Stimulated activated CD4-positive, alpha-beta T cell treated with anti-CD3 and anti-CD28 coated beads, Interleukin-15, amount 100 ng/mL, for 1 hour (primary cell): ENCODE data around the gene ARHGEF4.

Source experiments
- DNase-seq, 2 donors: peaks; one replicate each; pipeline ENCODE4 v3.0.0-alpha.2; 2020; ENCODE audit warnings: low read depth in 1 of 2, low spot score in 1 of 2

ARHGEF4 gene

DNA sequence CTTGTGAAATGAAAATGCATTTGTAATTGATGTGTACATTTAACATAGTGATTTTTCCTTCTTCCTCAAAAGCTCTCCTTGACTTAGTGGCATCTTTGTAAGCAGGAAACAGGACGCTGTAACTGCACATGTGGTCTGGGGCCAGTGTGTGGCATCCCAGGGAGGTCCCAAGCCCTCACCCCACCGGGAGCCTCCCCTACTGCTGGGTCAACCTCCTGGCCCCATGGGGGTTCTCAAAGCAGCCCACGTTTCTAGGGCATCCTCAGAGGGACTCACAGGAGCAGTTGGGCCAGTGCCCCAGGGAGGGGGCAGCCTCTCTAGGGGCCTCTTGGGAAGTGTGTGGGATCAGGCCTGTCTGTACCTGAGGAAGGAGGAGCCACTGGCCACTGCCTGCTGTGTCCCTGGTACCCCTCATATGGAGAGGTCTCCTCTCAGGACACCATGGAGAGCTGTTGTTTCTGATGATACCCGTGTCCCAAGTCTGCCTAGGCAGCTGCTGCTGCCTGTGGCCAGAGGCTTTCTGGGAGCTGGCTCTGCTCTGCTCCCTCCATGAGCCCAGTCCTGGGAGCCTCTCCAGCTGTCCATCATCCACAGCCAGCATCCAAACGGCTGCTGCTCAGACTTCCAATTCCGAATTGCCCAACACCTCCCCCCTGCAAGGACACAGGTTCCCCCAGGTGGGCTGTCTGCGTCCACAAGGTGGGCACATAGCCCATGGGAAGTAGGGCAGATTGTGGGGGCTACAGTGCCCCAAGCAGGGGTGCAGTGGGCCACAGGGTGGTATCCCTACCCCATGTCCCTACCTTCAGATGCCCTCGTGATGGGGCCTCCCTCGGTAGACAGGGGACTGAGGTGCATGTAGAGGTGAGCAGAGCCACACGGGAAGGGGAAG, 13.4 kb downstream of the ARHGEF4 start:
- no peak for DNase-seq

GRCh38 chr2:130850788-130851623, 14.3 kb downstream of the ARHGEF4 start:
- DNase-seq, result no peak

GRCh38 chr2:130851624-130852382, 15.1 kb downstream of the ARHGEF4 start:
- DNase-seq, result no peak

- DNase-seq, result no peak
These were observed 15.9 kb downstream of the ARHGEF4 start for GRCh38 chr2:130852521-130853115.

GRCh38 chr2:130853391-130853790, 16.7 kb downstream of the ARHGEF4 start:
- DNase-seq, result no peak

GRCh38 chr2:130854301-130854700, 17.6 kb downstream of the ARHGEF4 start:
- DNase-seq, result no peak

DNA sequence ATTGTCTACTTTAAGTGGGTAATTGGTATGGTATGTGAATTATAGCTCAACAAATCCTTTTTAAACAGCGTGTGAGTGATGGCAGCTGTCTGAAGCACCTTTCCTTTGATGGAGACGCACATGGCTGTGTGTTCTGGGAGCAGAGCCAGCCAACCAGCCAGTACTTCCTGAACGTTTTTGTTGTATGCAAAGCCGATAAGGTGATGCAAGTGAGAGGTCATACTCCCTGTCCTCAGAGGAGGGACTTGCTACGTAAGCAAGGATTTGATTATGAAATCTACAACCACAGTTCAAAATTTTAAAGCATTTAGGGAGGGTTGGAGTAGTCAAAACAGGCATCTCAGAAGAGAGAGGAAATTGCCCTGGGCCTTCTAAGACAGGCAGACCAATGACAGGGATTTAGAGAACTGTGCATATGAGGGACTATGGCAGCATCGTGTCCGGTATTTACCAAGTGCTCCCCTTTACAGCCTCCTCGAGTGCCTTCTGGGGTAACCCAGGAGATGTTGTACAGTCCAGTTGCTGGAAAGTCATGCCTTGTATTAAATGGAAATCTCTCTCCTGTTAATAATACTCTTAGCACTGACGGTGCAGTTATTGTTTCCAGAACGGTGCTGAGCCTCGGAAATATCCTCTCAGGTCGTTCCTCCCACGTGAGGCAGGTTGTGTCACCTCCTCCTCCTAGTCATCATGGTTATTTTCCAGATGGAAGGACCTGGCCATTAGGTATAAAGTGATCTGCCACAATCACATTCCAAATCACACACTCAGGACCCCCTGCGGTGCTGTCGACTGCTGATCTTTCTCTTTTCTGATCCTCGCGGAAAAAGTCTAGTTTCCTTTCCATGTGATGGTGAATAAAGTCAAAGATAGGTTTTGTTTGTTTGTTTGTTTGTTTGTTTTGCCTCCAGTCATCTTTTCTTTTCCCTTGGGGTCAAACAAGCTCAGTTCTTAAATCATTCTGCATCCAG, 28.4 kb downstream of the ARHGEF4 start:
- no peak for DNase-seq

DNA sequence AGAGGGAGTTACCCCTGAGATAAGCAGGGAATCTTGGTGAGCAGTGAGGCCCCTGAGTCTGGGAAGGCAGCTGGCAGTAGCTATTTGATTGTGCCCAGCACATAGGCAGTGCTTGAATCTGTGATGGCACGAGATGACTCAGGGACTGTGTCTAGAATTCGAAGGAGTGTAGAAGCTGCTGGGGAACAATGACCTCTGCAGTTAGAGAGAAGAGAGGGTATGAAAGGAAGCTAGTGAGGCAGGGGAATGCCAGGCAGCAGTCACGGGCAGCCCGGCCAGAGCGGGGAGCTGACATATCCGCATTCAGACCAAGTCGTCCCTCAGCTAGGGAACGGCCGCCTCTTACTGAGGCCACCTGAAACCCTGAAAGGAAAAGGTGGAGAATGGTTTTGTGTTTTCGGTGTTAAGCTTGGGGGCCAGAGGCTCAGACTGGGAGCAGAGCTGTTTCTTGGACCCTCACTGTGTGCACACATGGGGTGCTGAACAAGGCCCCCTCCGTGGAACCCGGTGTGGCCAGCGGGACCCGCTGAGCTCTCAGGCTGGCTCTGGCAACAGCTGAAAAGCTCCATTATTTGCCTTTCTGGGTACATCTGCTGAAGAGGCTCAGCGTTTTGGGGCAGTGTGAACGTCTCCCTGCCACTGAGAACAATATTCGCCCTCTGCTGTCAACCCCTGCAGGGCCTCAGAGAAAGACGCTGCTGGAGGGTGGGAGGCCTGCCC, 32.9 kb downstream of the ARHGEF4 start:
- no peak for DNase-seq

GRCh38 chr2:130870161-130870485, 33.4 kb downstream of the ARHGEF4 start:
- no peak for DNase-seq

- DNase-seq, result no peak
These were observed 34.1 kb downstream of the ARHGEF4 start for GRCh38 chr2:130870779-130871178.

- no peak for DNase-seq
These were observed 35.4 kb downstream of the ARHGEF4 start for GRCh38 chr2:130871843-130872740.

- no peak for DNase-seq
These were observed 36.0 kb downstream of the ARHGEF4 start for GRCh38 chr2:130872741-130873125.

DNA sequence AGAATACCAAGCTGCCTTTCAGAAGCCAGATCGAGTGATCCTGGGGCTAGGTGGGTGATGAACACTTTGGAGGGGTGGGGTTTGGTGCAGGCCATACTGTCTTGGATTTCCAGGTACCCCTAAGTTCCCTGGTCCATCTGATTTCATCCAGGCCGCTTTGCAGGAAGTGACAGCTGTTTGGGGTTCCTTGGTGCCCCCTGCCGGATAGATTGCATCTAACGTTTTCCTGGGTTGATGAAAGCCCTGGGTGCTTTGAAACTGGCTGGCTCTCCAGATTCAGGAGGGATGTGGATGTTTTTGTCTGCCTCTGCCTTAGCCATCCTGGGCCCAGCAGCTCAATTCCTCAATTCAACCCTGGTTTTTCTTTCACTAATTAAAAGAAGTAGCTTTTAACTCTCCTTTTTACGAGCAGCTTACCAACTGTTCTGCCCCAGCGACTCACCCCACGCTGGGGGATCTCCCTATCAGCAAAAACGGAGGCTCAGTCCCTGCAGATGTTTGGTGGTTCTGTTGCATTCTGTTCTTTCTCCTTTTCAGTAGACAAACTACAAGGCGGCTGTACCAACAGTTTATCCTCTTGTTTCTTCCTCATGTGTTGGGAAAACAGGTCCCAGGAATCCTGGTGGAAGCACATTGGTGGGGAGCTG, 37.1 kb downstream of the ARHGEF4 start:
- peak; percentile 39 to 43 for DNase-seq

DNA sequence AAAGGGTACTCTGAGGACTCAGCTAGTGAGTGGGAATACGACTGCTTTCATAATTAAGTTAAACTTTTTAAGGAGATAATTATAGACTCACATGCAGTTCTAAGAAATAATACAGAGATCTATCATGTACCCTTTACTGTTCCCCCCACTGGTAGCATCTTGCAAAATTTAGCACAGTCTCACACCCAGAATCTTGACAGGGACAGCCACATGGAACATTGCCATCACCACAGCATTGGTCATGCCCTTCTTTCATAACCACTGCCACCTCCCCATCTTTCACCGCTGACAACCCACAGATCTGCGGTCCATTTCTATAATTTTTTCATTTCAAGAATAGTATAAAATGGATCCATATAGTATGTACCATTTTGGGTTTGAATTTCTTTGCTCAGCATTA, 37.8 kb downstream of the ARHGEF4 start:
- DNase-seq, result no peak

DNA sequence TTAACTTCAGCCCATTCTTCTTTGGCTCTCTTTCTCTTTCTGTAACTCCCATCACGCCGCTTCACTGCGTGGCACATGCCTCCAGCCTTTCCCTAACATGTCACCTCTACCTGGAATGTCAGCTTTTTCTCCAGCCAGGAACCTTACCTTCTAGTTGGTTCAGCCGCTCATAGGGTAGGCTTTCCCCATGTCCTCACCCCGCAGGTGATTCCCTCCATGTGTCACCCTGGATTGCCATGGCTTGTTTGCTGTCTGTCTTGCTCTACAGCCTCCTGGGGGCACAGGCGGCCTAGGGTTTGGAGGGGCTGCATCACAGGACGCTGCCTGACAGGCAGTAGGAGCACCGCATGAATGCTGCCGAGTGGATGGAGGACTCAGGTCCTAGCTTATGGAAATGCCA, 39.2 kb downstream of the ARHGEF4 start:
- no peak for DNase-seq

DNA sequence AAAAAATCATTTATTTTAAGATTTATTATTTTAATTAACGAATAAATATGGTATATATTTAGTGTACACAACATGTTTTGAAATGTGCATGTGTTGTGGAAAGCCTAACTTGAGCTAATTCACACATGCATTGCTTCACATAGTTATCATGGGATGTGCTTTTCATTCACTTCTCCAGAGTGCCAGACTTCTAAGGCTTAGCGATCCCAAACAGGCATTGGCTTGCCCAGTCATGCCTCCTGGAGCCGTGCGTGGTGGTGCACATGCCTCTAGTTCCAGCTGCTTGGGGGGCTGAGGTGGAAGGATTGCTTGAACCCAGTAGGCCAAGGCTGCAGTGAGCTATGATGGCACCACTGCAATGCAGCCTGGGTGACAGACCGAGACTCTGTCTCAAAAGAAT, 40.5 kb downstream of the ARHGEF4 start:
- no peak for DNase-seq

DNA sequence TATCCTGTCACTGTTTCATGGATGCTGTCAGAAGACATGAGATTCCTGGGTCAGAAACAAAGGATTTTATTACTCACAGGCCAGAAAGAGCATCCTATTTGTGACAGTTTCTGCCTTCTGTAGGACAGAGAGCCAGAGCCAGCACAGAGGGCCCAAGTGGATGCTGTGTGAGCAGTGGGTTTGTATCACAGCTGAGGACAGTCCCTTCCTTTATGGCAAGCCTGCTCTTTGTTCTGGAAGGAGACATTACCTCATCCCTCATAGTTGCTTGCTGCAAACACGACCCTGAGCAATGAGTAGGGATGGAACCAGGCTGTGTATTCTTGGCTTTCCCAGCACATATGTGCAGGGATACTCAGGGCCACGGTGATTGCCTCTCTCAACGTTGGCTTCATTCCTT, 41.6 kb downstream of the ARHGEF4 start:
- no peak for DNase-seq

DNA sequence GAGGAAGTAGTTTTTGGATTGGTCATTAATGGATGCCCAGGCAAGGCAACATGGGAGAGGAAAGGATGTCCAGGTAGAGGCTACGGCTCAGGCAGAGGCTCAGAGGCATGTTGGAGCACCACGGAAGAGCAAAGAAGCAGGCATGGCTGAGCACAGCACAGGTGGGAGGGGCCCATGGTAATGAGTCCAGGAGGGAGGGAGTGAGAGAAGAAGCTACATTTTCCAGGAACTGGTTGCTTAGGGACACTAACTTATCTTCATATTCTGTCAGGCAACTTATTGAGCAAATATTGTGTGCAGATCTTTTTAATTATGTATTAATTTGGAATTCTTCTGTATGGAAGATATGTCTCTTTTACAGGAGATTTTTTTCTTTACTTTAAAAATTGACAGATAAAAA, 42.2 kb downstream of the ARHGEF4 start:
- DNase-seq, result no peak
